Endodermal cell (in vitro differentiated cells): ENCODE measurements around the gene RYR3. TPM values are rescaled to one million over a fixed set of nuclear protein-coding genes. Genes with fewer than 3 reads are reported as not detected.

Experiments used
- DNase-seq: peaks from one replicate; pipeline ENCODE4 v3.0.0-alpha.2; 2017
- H3K27ac ChIP-seq: 2 replicates; pipeline ENCODE4 v1.5.1; 2013; ENCODE audit warnings: mild to moderate bottlenecking, low read depth, low read length, moderate library complexity
- H3K27me3 ChIP-seq: 2 replicates; pipeline ENCODE4 v1.6.1; 2013; ENCODE audit warnings: mild to moderate bottlenecking, low read length, moderate library complexity; ENCODE audit not compliant: insufficient read depth, control insufficient read depth, poor library complexity, severe bottlenecking
- H3K36me3 ChIP-seq: 2 replicates; pipeline ENCODE4 v1.7.0; 2013; ENCODE audit warnings: mild to moderate bottlenecking, low read length, moderate library complexity; ENCODE audit not compliant: control insufficient read depth, insufficient read depth
- H3K4me1 ChIP-seq: one replicate; pipeline ENCODE4 v1.7.0; 2013; ENCODE audit warnings: low read length; ENCODE audit not compliant: control insufficient read depth, insufficient read depth
- H3K4me3 ChIP-seq: 2 replicates; pipeline ENCODE4 v1.5.1; 2013; ENCODE audit warnings: mild to moderate bottlenecking, low read length, moderate library complexity
- H3K9ac ChIP-seq: 2 replicates; pipeline ENCODE4 v1.6.1; 2013; ENCODE audit warnings: mild to moderate bottlenecking, low read length, moderate library complexity; ENCODE audit not compliant: poor library complexity, severe bottlenecking; ENCODE audit errors: extremely low read depth
- H3K9me3 ChIP-seq: 2 replicates; pipeline ENCODE4 v1.6.1; 2013; ENCODE audit warnings: mild to moderate bottlenecking, low read length, moderate library complexity; ENCODE audit not compliant: control insufficient read depth
- H3K27ac Mint-ChIP-seq: 2 replicates; pipeline ENCODE4 v1.8.0; 2020; ENCODE audit warnings: mixed read lengths
- H3K27me3 Mint-ChIP-seq: 2 replicates; pipeline ENCODE4 v1.8.0; 2021; ENCODE audit warnings: mild to moderate bottlenecking, mixed read lengths; ENCODE audit not compliant: insufficient read depth
- H3K36me3 Mint-ChIP-seq: 2 replicates; pipeline ENCODE4 v1.8.0; 2020; ENCODE audit warnings: low read depth, mixed read lengths
- H3K4me1 Mint-ChIP-seq: 2 replicates; pipeline ENCODE4 v1.8.0; 2020; ENCODE audit warnings: mixed read lengths
- H3K4me3 Mint-ChIP-seq: 2 replicates; pipeline ENCODE4 v1.8.0; 2020; ENCODE audit warnings: mild to moderate bottlenecking, moderate library complexity, mixed read lengths
- H3K9me3 Mint-ChIP-seq: 2 replicates; pipeline ENCODE4 v1.8.0; 2020; ENCODE audit warnings: mild to moderate bottlenecking, mixed read lengths
- WGBS, 2 experiments: methylation state at CpG; one replicate each; pipeline versions ENCODE4 v1.1.5 to v1.1.7; 2013; ENCODE audit warnings: missing lambda C conversion rate in 2 of 2, mixed read lengths in 1 of 2; ENCODE audit not compliant: insufficient coverage in 1 of 2, insufficient read length in 1 of 2; 5-methylcytosine and 5-hydroxymethylcytosine counted together
- total RNA-seq, 2 donors: library from RNA; stranded (reverse); fragmentation: NEBNext Ultra II Directional in 1 of 2; extraction: Animal tissue kit (Norgen Biotek cat#: 25700) in 1 of 2; gene quantifications; 2 replicates in 1 of 2; 3 replicates in 1 of 2; pipeline ENCODE4 v1.2.1, GENCODE V29; 2021
- TF ChIP-seq, protein P1 (sequence below): fragments of 200-600 bp; sonication (generic); conservative IDR thresholded peaks from 2 replicates; pipeline ENCODE4 v1.5.0; 2021; ENCODE audit warnings: antibody characterized with exemption, mild to moderate bottlenecking

Gene RYR3
- total RNA-seq, 2 donors from 2014 or later: 0.71 to 1.4 TPM

DNA sequence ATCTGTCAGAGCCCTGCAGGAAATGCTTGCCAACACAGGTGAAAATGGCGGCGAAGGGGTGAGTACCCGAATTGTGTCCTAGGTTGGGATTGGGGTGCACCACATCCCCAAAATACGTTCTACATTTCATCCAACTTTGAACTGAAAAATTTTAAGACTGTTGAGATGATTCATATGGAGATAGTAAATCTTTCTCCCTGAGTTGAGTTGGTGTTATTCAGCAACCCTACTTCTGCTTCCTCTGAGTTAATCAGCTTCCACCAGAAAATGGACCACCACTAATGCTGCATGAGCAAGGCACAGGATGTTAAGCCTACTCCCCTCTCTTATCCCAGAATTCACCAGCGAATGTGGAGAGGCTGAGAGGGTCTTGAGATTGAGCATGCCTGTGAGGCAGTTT is 192.9 kb downstream of the RYR3 start:
- no peaks in the 10 kb centered on the region for H3K9me3 Mint-ChIP-seq
- TF ChIP-seq, protein P1, sequence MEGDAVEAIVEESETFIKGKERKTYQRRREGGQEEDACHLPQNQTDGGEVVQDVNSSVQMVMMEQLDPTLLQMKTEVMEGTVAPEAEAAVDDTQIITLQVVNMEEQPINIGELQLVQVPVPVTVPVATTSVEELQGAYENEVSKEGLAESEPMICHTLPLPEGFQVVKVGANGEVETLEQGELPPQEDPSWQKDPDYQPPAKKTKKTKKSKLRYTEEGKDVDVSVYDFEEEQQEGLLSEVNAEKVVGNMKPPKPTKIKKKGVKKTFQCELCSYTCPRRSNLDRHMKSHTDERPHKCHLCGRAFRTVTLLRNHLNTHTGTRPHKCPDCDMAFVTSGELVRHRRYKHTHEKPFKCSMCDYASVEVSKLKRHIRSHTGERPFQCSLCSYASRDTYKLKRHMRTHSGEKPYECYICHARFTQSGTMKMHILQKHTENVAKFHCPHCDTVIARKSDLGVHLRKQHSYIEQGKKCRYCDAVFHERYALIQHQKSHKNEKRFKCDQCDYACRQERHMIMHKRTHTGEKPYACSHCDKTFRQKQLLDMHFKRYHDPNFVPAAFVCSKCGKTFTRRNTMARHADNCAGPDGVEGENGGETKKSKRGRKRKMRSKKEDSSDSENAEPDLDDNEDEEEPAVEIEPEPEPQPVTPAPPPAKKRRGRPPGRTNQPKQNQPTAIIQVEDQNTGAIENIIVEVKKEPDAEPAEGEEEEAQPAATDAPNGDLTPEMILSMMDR: no peak
- 93% methylated on average over 4 of the region's 5 CpGs; no CpG with 5 or more reads in 1 of the 2 experiments for WGBS, 2 experiments
- no peak for DNase-seq
- Histone ChIP-seq H3K9ac (no peak overlapping the region), H3K36me3 (no peaks in the 10 kb centered on the region), H3K9me3 (no peaks in the 10 kb centered on the region), H3K4me3 (no peak overlapping the region), H3K4me1 (no peaks in the 10 kb centered on the region), H3K27me3 (no peaks in the 10 kb centered on the region), H3K27ac (no peak overlapping the region)
- no peaks in the 10 kb centered on the region for H3K27me3 Mint-ChIP-seq
- H3K36me3 Mint-ChIP-seq: no peaks in the 10 kb centered on the region
- no peak overlapping the region for H3K27ac Mint-ChIP-seq
- no peaks in the 10 kb centered on the region for H3K4me1 Mint-ChIP-seq
- H3K4me3 Mint-ChIP-seq: no peak overlapping the region

DNA sequence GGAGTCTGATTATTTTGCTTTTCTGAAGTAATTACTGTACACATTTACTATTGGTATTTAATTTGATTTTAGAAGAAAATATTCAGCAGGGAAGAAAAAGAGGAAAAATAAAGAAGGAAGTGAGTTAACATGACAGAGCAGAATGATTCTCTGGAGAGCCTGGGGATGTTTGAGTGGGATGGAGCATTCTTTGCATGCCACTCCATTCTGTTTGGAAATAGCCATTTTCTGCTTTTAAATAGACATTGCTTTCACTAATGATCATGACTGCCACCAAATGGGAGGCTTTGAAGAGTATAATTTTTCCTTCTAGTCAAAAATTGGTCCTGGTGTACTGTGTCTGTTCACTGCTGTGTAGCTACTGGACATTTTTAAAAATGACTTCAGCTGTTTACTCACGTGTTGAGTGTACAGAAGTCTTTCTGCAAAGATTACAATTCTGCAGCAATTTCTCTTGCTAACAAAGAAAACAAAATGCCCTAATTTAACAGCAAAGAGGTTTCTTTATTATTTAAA is 196.1 kb downstream of the RYR3 start:
- H3K27me3 ChIP-seq: no peaks in the 10 kb centered on the region
- H3K9me3 ChIP-seq: no peaks in the 10 kb centered on the region
- Mint-ChIP-seq H3K4me1 (no peaks in the 10 kb centered on the region), H3K27me3 (no peaks in the 10 kb centered on the region), H3K27ac (no peak overlapping the region), H3K36me3 (no peaks in the 10 kb centered on the region), H3K4me3 (no peak overlapping the region), H3K9me3 (no peaks in the 10 kb centered on the region)
- no peak overlapping the region for H3K9ac ChIP-seq
- no peak for DNase-seq
- no peak overlapping the region for H3K27ac ChIP-seq
- no peak overlapping the region for H3K4me3 ChIP-seq
- whole genome bisulfite sequencing, 2 experiments: 100% methylated on average over 1 of the region's 1 CpG
- H3K4me1 ChIP-seq: no peaks in the 10 kb centered on the region
- TF ChIP-seq, protein P1: no peak
- no peaks in the 10 kb centered on the region for H3K36me3 ChIP-seq

DNA sequence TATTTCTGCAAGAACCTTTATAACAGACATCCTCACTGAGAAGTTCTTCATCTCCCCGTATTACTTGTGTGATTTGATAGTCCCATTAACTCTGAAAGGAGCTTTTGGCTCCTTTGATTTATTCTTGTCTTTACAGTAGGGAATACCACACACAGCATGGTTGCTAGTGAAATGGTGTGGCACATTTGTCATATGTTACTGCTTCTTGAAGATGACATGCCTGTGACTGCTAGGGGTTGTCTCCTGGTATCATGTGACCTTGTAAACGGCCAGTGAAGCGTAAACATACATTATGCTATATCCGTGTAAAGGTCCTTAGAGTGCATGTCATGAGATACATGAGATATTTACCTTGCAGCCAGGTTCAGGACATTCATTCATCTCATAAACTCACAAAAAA is 197.9 kb downstream of the RYR3 start:
- H3K27me3 ChIP-seq: no peaks in the 10 kb centered on the region
- H3K27ac ChIP-seq: no peak overlapping the region
- Mint-ChIP-seq H3K4me3 (no peak overlapping the region), H3K4me1 (no peaks in the 10 kb centered on the region), H3K27me3 (no peaks in the 10 kb centered on the region), H3K36me3 (no peaks in the 10 kb centered on the region), H3K27ac (no peak overlapping the region), H3K9me3 (no peaks in the 10 kb centered on the region)
- 88 to 92% methylated on average over 3 to 4 of the region's 4 CpGs for WGBS, 2 experiments
- no peaks in the 10 kb centered on the region for H3K9me3 ChIP-seq
- TF ChIP-seq, protein P1: no peak
- no peak overlapping the region for H3K9ac ChIP-seq
- H3K4me1 ChIP-seq: no peaks in the 10 kb centered on the region
- H3K36me3 ChIP-seq: no peaks in the 10 kb centered on the region
- H3K4me3 ChIP-seq: no peak overlapping the region
- no peak for DNase-seq
